GM15510 (cell line): Measurements from ENCODE around the gene GBF1.

Experiments
- POLR2A ChIP-seq: IDR thresholded peaks from 3 replicates; pipeline ENCODE4 v1.6.1; 2011; ENCODE audit warnings: borderline replicate concordance; ENCODE audit not compliant: insufficient read length; ENCODE audit errors: extremely low read depth

Gene GBF1

DNA sequence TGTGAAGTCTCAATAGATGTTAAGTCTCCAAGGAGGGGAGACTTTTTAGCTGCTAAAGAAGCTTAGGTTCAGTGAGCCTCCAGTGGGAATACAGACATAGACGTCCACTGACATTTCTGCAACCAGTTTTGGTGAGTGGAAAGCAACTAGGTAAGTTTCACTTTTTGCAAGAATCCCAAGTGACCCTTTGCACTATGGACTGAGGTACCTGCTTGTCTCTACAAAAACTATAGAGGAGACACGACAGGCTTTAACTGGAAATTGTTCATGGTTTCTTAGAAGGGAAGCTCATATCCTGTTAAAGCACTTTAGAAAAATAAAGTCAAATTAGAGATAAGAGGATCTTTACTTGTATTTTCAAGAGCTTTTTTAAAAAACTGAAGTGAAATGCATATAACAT lies 38.6 kb downstream of the GBF1 start:
- no peak for TF ChIP-seq POLR2A

GRCh38 chr10:102284531-102284930 lies 39.2 kb downstream of the GBF1 start:
- TF ChIP-seq POLR2A, result no peak

GRCh38 chr10:102285133-102285532 lies 39.8 kb downstream of the GBF1 start:
- no peak for TF ChIP-seq POLR2A

GRCh38 chr10:102286216-102286615 lies 40.9 kb downstream of the GBF1 start:
- no peak for TF ChIP-seq POLR2A

DNA sequence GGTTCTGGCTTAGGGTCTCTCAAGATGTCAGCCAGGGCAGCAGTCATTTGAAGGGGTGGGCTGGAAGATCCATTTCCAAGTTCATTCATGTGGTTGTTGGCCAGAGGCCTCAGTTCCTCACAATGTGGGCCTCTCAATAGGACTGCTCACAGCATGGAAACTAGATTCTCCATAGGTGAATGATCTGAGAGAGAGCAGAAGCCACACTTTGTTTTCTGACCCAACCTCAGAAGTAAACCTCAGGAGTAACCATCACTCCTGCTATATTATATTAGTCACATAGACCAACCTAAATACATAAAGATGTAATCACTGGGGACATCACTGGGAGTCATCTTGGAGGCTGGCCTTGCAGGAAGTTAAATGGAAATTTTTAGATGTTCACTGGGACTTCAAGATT lies 42.2 kb downstream of the GBF1 start:
- no peak for TF ChIP-seq POLR2A

DNA sequence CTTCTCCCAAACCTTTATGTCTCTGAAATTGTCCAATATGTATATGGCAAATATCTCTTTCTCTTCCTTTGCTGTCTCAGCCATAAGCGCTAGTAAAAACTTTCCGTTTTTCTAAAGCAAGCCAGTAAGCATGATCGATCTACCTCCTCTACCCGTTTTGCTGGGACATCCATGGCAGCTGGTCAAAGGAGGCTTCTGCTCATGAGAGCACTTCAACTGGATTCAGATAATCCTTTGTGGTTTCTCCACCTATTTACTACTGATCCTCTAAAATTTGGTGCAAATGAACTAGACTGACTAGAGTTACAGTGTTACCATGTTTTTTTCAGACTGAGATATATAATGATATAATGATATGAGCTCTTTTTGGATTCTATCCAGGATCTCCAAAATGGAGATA lies 42.7 kb downstream of the GBF1 start:
- TF ChIP-seq POLR2A, result no peak

- no peak for TF ChIP-seq POLR2A
Observed at GRCh38 chr10:102289356-102289755, 44.0 kb downstream of the GBF1 start.

- TF ChIP-seq POLR2A, result no peak
Observed at GRCh38 chr10:102289840-102290239, 44.5 kb downstream of the GBF1 start.

DNA sequence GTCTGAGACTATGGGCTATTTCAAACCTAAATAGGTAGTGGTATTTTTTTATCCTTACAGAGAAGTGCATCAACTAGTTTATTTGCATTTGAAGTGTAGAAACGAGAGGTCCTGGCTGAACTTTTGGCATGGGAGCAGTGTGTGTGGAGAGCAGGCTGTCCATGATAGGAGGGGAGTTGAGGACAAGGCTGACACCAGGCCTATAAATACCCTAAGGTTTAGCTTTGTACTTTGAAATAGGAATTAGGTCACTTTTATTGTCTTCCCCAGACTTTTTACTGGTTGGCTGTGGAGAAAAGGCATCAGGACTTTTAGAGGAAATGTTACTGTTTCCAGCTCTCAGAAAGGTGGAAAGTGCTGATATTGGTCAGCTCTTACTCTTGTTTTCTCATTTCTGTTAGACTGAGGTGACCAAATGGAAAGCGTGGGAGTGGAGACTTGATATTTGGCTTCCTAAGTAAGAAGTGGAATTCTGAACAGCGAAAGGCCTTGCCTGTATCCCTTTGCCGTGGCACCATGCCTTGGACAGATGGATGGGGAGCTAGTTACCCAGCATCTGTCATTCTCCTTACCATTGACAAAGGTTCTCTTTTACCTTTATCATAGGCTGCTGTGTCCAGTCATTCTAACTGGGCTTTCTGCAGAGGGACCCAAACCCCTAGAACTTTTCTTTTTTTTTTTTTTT lies 46.0 kb downstream of the GBF1 start:
- no peak for TF ChIP-seq POLR2A

DNA sequence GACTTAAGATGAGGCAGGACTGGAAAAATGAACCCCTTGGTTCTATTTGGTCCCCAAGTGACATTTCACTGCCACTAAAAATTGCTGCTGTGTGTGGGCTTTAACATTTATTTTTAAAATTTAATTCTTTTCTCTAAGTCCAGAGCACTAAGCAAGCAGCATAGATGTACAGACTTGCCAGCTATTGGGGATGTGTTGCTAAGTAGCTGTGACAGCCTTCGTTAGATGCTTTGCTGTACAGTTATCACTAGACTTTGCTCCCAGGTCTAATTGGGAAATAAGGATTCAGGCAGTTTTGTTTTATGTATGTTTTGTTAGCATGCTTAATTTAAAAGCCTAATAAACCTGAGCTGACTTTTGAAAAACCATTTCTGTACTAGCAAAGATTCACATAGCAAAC lies 51.8 kb downstream of the GBF1 start:
- TF ChIP-seq POLR2A, result no peak

DNA sequence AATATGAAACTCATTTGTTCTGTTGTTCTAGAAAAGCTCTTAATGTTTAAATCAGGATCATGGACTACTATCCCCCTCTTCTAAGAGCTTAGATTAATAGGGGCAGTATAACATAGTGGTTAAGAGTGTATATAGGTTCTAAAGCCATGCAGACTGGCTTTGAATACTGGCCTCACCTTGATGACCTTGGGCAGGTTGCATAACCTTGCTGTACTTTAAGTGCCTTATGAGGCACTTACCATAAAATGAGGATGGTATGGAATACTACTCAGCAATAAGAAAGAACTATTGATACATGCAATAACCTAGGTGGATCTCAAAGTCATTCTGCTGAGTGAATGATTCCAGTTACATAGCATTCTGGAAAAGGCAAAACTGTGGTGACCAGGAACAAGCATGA lies 53.6 kb downstream of the GBF1 start:
- TF ChIP-seq POLR2A, result no peak

- no peak for TF ChIP-seq POLR2A
Observed at GRCh38 chr10:102299873-102300272, 54.5 kb downstream of the GBF1 start.

GRCh38 chr10:102300278-102300843 lies 55.0 kb downstream of the GBF1 start:
- TF ChIP-seq POLR2A, result no peak

- TF ChIP-seq POLR2A, result no peak
Observed at GRCh38 chr10:102302611-102303010, 57.3 kb downstream of the GBF1 start.

- TF ChIP-seq POLR2A, result no peak
Observed at GRCh38 chr10:102306006-102306405, 60.7 kb downstream of the GBF1 start.

DNA sequence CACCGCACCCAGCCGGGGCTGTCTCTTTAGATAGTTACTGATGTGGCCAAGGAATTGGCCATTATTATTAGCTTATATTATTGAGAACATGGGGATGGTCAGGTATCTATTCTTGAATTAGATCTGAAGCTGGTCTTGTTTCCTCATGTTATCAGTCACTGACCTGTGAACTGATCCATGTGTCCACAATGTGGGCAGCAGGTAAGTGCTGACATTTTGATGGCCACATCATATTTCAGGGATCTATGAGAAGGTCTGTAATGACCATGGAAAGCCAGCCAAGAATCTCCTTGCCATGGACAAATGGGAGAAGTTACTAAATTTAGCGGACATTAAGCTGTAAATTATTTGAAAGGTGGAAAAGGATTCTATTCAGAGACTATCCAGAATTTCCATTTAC lies 61.4 kb downstream of the GBF1 start:
- no peak for TF ChIP-seq POLR2A
